Hepatocyte (in vitro differentiated cells): ENCODE measurements around the gene SAMD14.

Experiments used
- EZH2 ChIP-seq: fragments of 200-600 bp; sonication (generic); IDR thresholded peaks from 2 replicates; pipeline ENCODE4 v1.6.1; 2016; ENCODE audit warnings: antibody characterized with exemption, mild to moderate bottlenecking, borderline replicate concordance
- EZH2phosphoT487 ChIP-seq: fragments of 200-600 bp; sonication (generic); IDR thresholded peaks from one replicate; pipeline ENCODE4 v1.6.1; 2018; ENCODE audit warnings: antibody characterized with exemption, mild to moderate bottlenecking, low read depth, moderate library complexity; ENCODE audit not compliant: unreplicated experiment, severe bottlenecking
- TF ChIP-seq, protein P1 (sequence below): fragments of 200-600 bp; sonication (generic); IDR thresholded peaks from 2 replicates; pipeline ENCODE4 v1.5.1; 2016; ENCODE audit warnings: antibody characterized with exemption, mild to moderate bottlenecking; ENCODE audit not compliant: poor library complexity

DNA sequence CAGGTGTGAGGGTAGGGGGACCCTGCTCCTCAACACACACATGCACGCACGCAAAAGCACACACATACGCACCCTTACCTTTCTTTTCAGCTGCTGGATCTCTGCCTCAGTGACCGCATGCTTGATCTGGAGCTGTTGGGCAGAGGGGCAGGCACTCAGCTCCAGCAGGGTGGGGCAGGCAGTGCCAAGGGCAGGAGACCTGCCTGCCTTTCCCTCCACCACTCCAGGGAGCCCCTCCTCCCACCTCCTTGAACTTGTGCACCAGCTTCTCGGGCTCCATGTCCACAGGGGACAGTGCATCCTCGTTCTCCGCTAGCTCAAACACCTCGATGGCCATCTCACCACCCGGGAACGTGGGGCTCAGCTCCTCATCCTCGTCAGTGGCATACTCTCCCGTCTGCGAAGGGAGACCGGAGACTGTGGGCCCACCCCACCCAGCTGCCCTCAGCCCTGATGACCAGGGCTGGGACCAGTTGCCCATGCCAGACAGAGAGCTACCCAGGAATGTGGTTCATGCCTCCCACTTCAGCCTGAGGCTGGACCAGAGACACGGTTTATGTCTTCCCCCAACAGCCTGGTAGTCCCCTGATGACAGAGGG, 9.3 kb upstream of the SAMD14 start:
- TF ChIP-seq, protein P1, sequence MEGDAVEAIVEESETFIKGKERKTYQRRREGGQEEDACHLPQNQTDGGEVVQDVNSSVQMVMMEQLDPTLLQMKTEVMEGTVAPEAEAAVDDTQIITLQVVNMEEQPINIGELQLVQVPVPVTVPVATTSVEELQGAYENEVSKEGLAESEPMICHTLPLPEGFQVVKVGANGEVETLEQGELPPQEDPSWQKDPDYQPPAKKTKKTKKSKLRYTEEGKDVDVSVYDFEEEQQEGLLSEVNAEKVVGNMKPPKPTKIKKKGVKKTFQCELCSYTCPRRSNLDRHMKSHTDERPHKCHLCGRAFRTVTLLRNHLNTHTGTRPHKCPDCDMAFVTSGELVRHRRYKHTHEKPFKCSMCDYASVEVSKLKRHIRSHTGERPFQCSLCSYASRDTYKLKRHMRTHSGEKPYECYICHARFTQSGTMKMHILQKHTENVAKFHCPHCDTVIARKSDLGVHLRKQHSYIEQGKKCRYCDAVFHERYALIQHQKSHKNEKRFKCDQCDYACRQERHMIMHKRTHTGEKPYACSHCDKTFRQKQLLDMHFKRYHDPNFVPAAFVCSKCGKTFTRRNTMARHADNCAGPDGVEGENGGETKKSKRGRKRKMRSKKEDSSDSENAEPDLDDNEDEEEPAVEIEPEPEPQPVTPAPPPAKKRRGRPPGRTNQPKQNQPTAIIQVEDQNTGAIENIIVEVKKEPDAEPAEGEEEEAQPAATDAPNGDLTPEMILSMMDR: no peak
- no peak for TF ChIP-seq EZH2
- TF ChIP-seq EZH2phosphoT487: no peak
